C4-2B (cell line): Measurements from ENCODE around the gene SYNDIG1.

Source experiments
- ZFX ChIP-seq: fragments of 450-650 bp; IDR thresholded peaks from 2 replicates; pipeline ENCODE4 v1.6.1; 2017
- TF ChIP-seq, protein P1 (sequence below): fragments of 450-650 bp; conservative IDR thresholded peaks from 2 replicates; pipeline ENCODE4 v1.5.1; 2017; ENCODE audit warnings: mild to moderate bottlenecking

GRCh38 chr20:24469116-24469893 lies at the start of gene SYNDIG1:
- TF ChIP-seq, protein P1, sequence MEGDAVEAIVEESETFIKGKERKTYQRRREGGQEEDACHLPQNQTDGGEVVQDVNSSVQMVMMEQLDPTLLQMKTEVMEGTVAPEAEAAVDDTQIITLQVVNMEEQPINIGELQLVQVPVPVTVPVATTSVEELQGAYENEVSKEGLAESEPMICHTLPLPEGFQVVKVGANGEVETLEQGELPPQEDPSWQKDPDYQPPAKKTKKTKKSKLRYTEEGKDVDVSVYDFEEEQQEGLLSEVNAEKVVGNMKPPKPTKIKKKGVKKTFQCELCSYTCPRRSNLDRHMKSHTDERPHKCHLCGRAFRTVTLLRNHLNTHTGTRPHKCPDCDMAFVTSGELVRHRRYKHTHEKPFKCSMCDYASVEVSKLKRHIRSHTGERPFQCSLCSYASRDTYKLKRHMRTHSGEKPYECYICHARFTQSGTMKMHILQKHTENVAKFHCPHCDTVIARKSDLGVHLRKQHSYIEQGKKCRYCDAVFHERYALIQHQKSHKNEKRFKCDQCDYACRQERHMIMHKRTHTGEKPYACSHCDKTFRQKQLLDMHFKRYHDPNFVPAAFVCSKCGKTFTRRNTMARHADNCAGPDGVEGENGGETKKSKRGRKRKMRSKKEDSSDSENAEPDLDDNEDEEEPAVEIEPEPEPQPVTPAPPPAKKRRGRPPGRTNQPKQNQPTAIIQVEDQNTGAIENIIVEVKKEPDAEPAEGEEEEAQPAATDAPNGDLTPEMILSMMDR = no peak
- no peak for TF ChIP-seq ZFX
